Measurements from ENCODE around the gene H2BK1. TPM values are rescaled to one million over a fixed set of nuclear protein-coding genes. Genes with fewer than 3 reads are reported as not detected.

The H2BK1 gene
- total and polyA plus RNA-seq, 12 donors: not detected

GRCh38 chr7:151173386-151174245 is 36.7 kb downstream of the H2BK1 start:
- no peaks in the 10 kb centered on the region for H3K9me3 ChIP-seq
- no peaks in the 10 kb centered on the region for H3K36me3 ChIP-seq
- intact Hi-C loops (cut with DNase I): loop anchor here in 9 of 10 donors (2.0 to 10.0 kb wide), 6 partner anchors 46 to 131 kb away; no protein-coding TSS in a partner anchor
- no peak for TF ChIP-seq CTCF (IDR thresholded peaks at IDR 0.05)
- WGBS, 2 donors: 85 to 88% methylated on average over 43 of the region's 43 CpGs
- no peak overlapping the region for H3K27ac ChIP-seq
- ATAC-seq (peak in 1 of 8 donors; percentile 18), DNase-seq (no peak)
- H3K4me1 ChIP-seq: peaks cover 0 to 12% (median 0%) of the 10 kb centered on the region in 9 donors
- peaks cover 0 to 67% (median 37%) of the 10 kb centered on the region in 7 donors for H3K27me3 ChIP-seq
- H3K4me3 ChIP-seq: no peak overlapping the region

GRCh38 chr7:151172273-151173141 is 37.8 kb downstream of the H2BK1 start:
- ATAC-seq (peak; percentile 59 to 79 (median 71)), DNase-seq (peak; percentile 62 to 82)
- Histone ChIP-seq H3K9me3 (no peaks in the 10 kb centered on the region), H3K4me3 (no peak overlapping the region), H3K36me3 (no peaks in the 10 kb centered on the region), H3K4me1 (peaks cover 0 to 21% (median 4%) of the 10 kb centered on the region in 9 donors), H3K27me3 (peaks cover 4 to 78% (median 47%) of the 10 kb centered on the region in 7 donors), H3K27ac (no peak overlapping the region)
- 23% methylated on average over 42 of the region's 42 CpGs for WGBS, 2 donors
- TF ChIP-seq CTCF (IDR thresholded peaks at IDR 0.05): peak; percentile 100
- intact Hi-C loops (cut with DNase I): loop anchor here in 9 of 10 donors (1.0 to 10.0 kb wide), 8 partner anchors 45 to 132 kb away; no protein-coding TSS in a partner anchor

- peaks cover 4 to 95% (median 52%) of the 10 kb centered on the region in 7 donors for H3K27me3 ChIP-seq
- 42 to 61% methylated on average over 10 of the region's 10 CpGs for WGBS, 2 donors
- ATAC-seq (no peak), DNase-seq (no peak)
- intact Hi-C loops (cut with DNase I): loop anchor here in 1 of 10 donors (5.0 kb wide), 1 partner anchor 134 kb away; no protein-coding TSS in a partner anchor
- H3K4me3 ChIP-seq: no peak overlapping the region
- TF ChIP-seq CTCF (IDR thresholded peaks at IDR 0.05): no peak
- H3K36me3 ChIP-seq: no peaks in the 10 kb centered on the region
- H3K4me1 ChIP-seq: peaks cover 4 to 31% (median 11%) of the 10 kb centered on the region in 9 donors
- H3K27ac ChIP-seq: no peak overlapping the region
- H3K9me3 ChIP-seq: no peaks in the 10 kb centered on the region
Observed at GRCh38 chr7:151168787-151169162, 41.5 kb downstream of the H2BK1 start.
